Neuronal stem cell (in vitro differentiated cells): Measurements from ENCODE around the gene VPS26C.

Experiments used
- DNase-seq: peaks from one replicate; pipeline ENCODE4 v3.0.0-alpha.2; 2013; ENCODE audit warnings: low spot score
- H2AFZ ChIP-seq: one replicate; pipeline ENCODE4 v1.6.1; 2013; ENCODE audit warnings: mild to moderate bottlenecking, low read length, inconsistent platforms
- H2AK5ac ChIP-seq: 2 replicates; pipeline ENCODE4 v1.6.1; 2013; ENCODE audit warnings: low read depth, mild to moderate bottlenecking, inconsistent platforms, low read length, moderate library complexity, mixed read lengths
- H2BK120ac ChIP-seq: 2 replicates; pipeline ENCODE4 v1.6.1; 2013; ENCODE audit warnings: low read depth, mild to moderate bottlenecking, inconsistent platforms, low read length, moderate library complexity, mixed read lengths
- H2BK12ac ChIP-seq: one replicate; pipeline ENCODE4 v1.6.1; 2013; ENCODE audit warnings: low read length, inconsistent platforms
- H2BK15ac ChIP-seq: 2 replicates; pipeline ENCODE4 v1.6.1; 2013; ENCODE audit warnings: mild to moderate bottlenecking, low read length, inconsistent platforms, mixed read lengths
- H2BK5ac ChIP-seq: one replicate; pipeline ENCODE4 v1.6.1; 2013; ENCODE audit warnings: inconsistent platforms, mild to moderate bottlenecking, low read length, moderate library complexity
- H3K14ac ChIP-seq: one replicate; pipeline ENCODE4 v1.6.1; 2013; ENCODE audit warnings: low read length, inconsistent platforms
- H3K18ac ChIP-seq: 2 replicates; pipeline ENCODE4 v1.6.1; 2013; ENCODE audit warnings: low read length, inconsistent platforms
- H3K23ac ChIP-seq: 2 replicates; pipeline ENCODE4 v1.6.1; 2013; ENCODE audit warnings: low read depth, mild to moderate bottlenecking, mixed read lengths, low read length, inconsistent platforms; ENCODE audit not compliant: poor library complexity
- H3K27ac ChIP-seq: replicated peaks from 3 replicates; pipeline ENCODE4 v1.5.1; 2013; ENCODE audit warnings: low read length, inconsistent platforms
- H3K27me3 ChIP-seq, 3 experiments: 2 replicates each; pipeline ENCODE4 v1.6.1; 2013; ENCODE audit warnings: low read length in 3 of 3, mild to moderate bottlenecking in 2 of 3, inconsistent platforms in 1 of 3, low read depth in 1 of 3, mixed read lengths in 1 of 3, moderate library complexity in 1 of 3; ENCODE audit not compliant: control insufficient read depth in 3 of 3, insufficient read depth in 3 of 3
- H3K36me3 ChIP-seq, 2 donors: replicated peaks in 1 of 2; 2 replicates each; pipeline ENCODE4 v1.6.1; 2013; ENCODE audit warnings: low read length in 2 of 2; ENCODE audit not compliant: control insufficient read depth in 2 of 2, insufficient read depth in 2 of 2
- H3K4ac ChIP-seq: 2 replicates; pipeline ENCODE4 v1.6.1; 2013; ENCODE audit warnings: inconsistent platforms, mild to moderate bottlenecking, low read length, moderate library complexity
- H3K4me1 ChIP-seq, 2 donors: 1 replicate in 1 of 2; 2 replicates in 1 of 2; pipeline ENCODE4 v1.6.1; 2013; ENCODE audit warnings: low read length in 2 of 2, low read depth in 1 of 2; ENCODE audit not compliant: control insufficient read depth in 2 of 2, insufficient read depth in 1 of 2
- H3K4me2 ChIP-seq: one replicate; pipeline ENCODE4 v1.6.1; 2013; ENCODE audit warnings: mild to moderate bottlenecking, low read length, inconsistent platforms; ENCODE audit not compliant: insufficient read depth, poor library complexity, severe bottlenecking
- H3K4me3 ChIP-seq, 2 donors: 2 replicates each; pipeline ENCODE4 v1.5.1; 2013; ENCODE audit warnings: low read length in 2 of 2, mild to moderate bottlenecking in 2 of 2, inconsistent platforms in 1 of 2, moderate library complexity in 1 of 2
- H3K79me1 ChIP-seq: one replicate; pipeline ENCODE4 v1.6.1; 2013; ENCODE audit warnings: low read depth, mild to moderate bottlenecking, inconsistent platforms, low read length, moderate library complexity
- H3K9ac ChIP-seq: one replicate; pipeline ENCODE4 v1.6.1; 2013; ENCODE audit warnings: mild to moderate bottlenecking, low read depth, low read length, inconsistent platforms; ENCODE audit not compliant: poor library complexity
- H3K9me3 ChIP-seq, 2 donors: replicated peaks in 1 of 2; 2 replicates each; pipeline versions ENCODE3 to v1.6.1; 2013; ENCODE audit warnings: low read length in 2 of 2, mild to moderate bottlenecking in 2 of 2, inconsistent platforms in 1 of 2, low read depth in 1 of 2, mixed read lengths in 1 of 2, moderate library complexity in 1 of 2; ENCODE audit not compliant: control insufficient read depth in 2 of 2, insufficient read depth in 1 of 2
- H4K8ac ChIP-seq: one replicate; pipeline ENCODE4 v1.6.1; 2013; ENCODE audit warnings: low read depth, mild to moderate bottlenecking, inconsistent platforms, low read length, moderate library complexity
- H4K91ac ChIP-seq: one replicate; pipeline ENCODE4 v1.6.1; 2013; ENCODE audit warnings: low read length, low read depth, mild to moderate bottlenecking, inconsistent platforms; ENCODE audit not compliant: poor library complexity
- WGBS, 2 donors: extraction: QIAGEN DNeasy Blood & Tissue Kit; methylation state at CpG; one replicate each; pipeline ENCODE4 v1.1.7; 2013; ENCODE audit warnings: missing lambda C conversion rate in 2 of 2, mixed read lengths in 1 of 2; ENCODE audit not compliant: insufficient read length in 2 of 2, insufficient replicate concordance in 1 of 2; ENCODE audit errors: extremely low coverage in 2 of 2; 5-methylcytosine and 5-hydroxymethylcytosine counted together

Gene VPS26C

GRCh38 chr21:37272897-37273296, 5.8 kb upstream of the VPS26C start:
- WGBS, 2 donors = no CpG with 5 or more reads among the region's 6 CpGs
- H3K4me1 ChIP-seq = peaks cover 2% of the 10 kb centered on the region in 2 donors
- no peak overlapping the region for H3K9ac ChIP-seq
- no peak overlapping the region for H2BK120ac ChIP-seq
- H3K27ac ChIP-seq = no peak overlapping the region
- H3K36me3 ChIP-seq = no peaks in the 10 kb centered on the region
- no peak overlapping the region for H2AFZ ChIP-seq
- H3K27me3 ChIP-seq = no peaks in the 10 kb centered on the region
- no peak overlapping the region for H2BK15ac ChIP-seq
- no peak overlapping the region for H3K4me2 ChIP-seq
- H3K9me3 ChIP-seq = no peaks in the 10 kb centered on the region
- H2AK5ac ChIP-seq = no peak overlapping the region
- no peak overlapping the region for H3K4ac ChIP-seq
- no peak overlapping the region for H3K4me3 ChIP-seq
- no peak overlapping the region for H3K23ac ChIP-seq
- no peak overlapping the region for H4K91ac ChIP-seq
- no peak overlapping the region for H2BK5ac ChIP-seq
- no peaks in the 10 kb centered on the region for H3K79me1 ChIP-seq
- no peak overlapping the region for H2BK12ac ChIP-seq
- DNase-seq = no peak
- no peak overlapping the region for H3K18ac ChIP-seq
- no peak overlapping the region for H3K14ac ChIP-seq
- no peak overlapping the region for H4K8ac ChIP-seq

GRCh38 chr21:37270576-37271365, 3.6 kb upstream of the VPS26C start:
- H3K27ac ChIP-seq = no peak overlapping the region
- H4K91ac ChIP-seq = no peak overlapping the region
- DNase-seq = no peak
- no peak overlapping the region for H3K4me2 ChIP-seq
- H3K36me3 ChIP-seq = no peaks in the 10 kb centered on the region
- no peak overlapping the region for H3K4ac ChIP-seq
- H3K4me3 ChIP-seq = no peak overlapping the region
- H2AFZ ChIP-seq = no peak overlapping the region
- no CpG with 5 or more reads among the region's 8 CpGs for WGBS, 2 donors
- H3K9me3 ChIP-seq = no peaks in the 10 kb centered on the region
- H2BK5ac ChIP-seq = no peak overlapping the region
- no peak overlapping the region for H2BK120ac ChIP-seq
- no peak overlapping the region for H3K14ac ChIP-seq
- H3K23ac ChIP-seq = no peak overlapping the region
- H2AK5ac ChIP-seq = no peak overlapping the region
- no peaks in the 10 kb centered on the region for H3K79me1 ChIP-seq
- no peak overlapping the region for H3K18ac ChIP-seq
- H2BK12ac ChIP-seq = no peak overlapping the region
- H4K8ac ChIP-seq = no peak overlapping the region
- no peak overlapping the region for H3K9ac ChIP-seq
- H3K27me3 ChIP-seq = no peaks in the 10 kb centered on the region
- no peak overlapping the region for H2BK15ac ChIP-seq
- H3K4me1 ChIP-seq = peaks cover 2 to 3% of the 10 kb centered on the region in 2 donors

- H3K27me3 ChIP-seq = no peaks in the 10 kb centered on the region
- no peak overlapping the region for H2BK120ac ChIP-seq
- H3K9ac ChIP-seq = no peak overlapping the region
- no peaks in the 10 kb centered on the region for H3K9me3 ChIP-seq
- peaks cover 2 to 3% of the 10 kb centered on the region in 2 donors for H3K4me1 ChIP-seq
- no peak overlapping the region for H2AK5ac ChIP-seq
- H4K8ac ChIP-seq = no peak overlapping the region
- H2BK15ac ChIP-seq = no peak overlapping the region
- H3K4ac ChIP-seq = no peak overlapping the region
- no CpG with 5 or more reads among the region's 11 CpGs for WGBS, 2 donors
- H4K91ac ChIP-seq = no peak overlapping the region
- H3K36me3 ChIP-seq = peaks cover 0 to 12% of the 10 kb centered on the region in 2 donors
- H2BK12ac ChIP-seq = no peak overlapping the region
- H3K4me2 ChIP-seq = no peak overlapping the region
- no peak overlapping the region for H3K27ac ChIP-seq
- H3K18ac ChIP-seq = no peak overlapping the region
- no peak overlapping the region for H3K23ac ChIP-seq
- DNase-seq = no peak
- no peak overlapping the region for H2BK5ac ChIP-seq
- no peak overlapping the region for H3K14ac ChIP-seq
- no peak overlapping the region for H3K4me3 ChIP-seq
- peaks cover 2% of the 10 kb centered on the region for H3K79me1 ChIP-seq
- no peak overlapping the region for H2AFZ ChIP-seq
These were observed 2.3 kb upstream of the VPS26C start for GRCh38 chr21:37269481-37269880.

- Histone ChIP-seq H2BK15ac (no peak overlapping the region), H2BK120ac (no peak overlapping the region), H3K4ac (no peak overlapping the region), H3K4me2 (peak overlapping the region; percentile 70), H3K36me3 (peaks cover 0 to 19% of the 10 kb centered on the region in 2 donors), H3K27ac (peak overlapping the region; percentile 99), H3K18ac (no peak overlapping the region), H2AFZ (peak overlapping the region; percentile 91), H3K9me3 (no peaks in the 10 kb centered on the region), H2BK5ac (no peak overlapping the region), H2AK5ac (peak overlapping the region; percentile 18), H3K4me3 (peak overlapping the region; percentile 88 to 90), H3K23ac (no peak overlapping the region), H4K8ac (no peak overlapping the region), H2BK12ac (no peak overlapping the region), H3K14ac (no peak overlapping the region), H3K27me3 (no peaks in the 10 kb centered on the region), H3K4me1 (peaks cover 1 to 2% of the 10 kb centered on the region in 2 donors), H4K91ac (no peak overlapping the region), H3K9ac (no peak overlapping the region), H3K79me1 (peaks cover 2% of the 10 kb centered on the region)
- DNase-seq = no peak
- no CpG with 5 or more reads among the region's 7 CpGs for WGBS, 2 donors
These were observed 1.0 kb upstream of the VPS26C start for GRCh38 chr21:37268186-37268503.
